GM23338 (cell line): ENCODE data around the gene TLE1.

Experiments
- CREB1 ChIP-seq: fragments of 250-450 bp; sonication (Bioruptor Pico); IDR thresholded peaks from 2 replicates; pipeline ENCODE4 v1.5.0; 2020; ENCODE audit warnings: low read depth, mild to moderate bottlenecking, moderate library complexity
- EZH2 ChIP-seq: fragments of 200-600 bp; sonication (generic); IDR thresholded peaks from one replicate; pipeline ENCODE4 v1.8.0; 2017; ENCODE audit warnings: antibody characterized with exemption, mild to moderate bottlenecking, low read depth; ENCODE audit not compliant: unreplicated experiment
- EZH2phosphoT487 ChIP-seq: fragments of 200-600 bp; sonication (generic); IDR thresholded peaks from one replicate; pipeline ENCODE4 v1.8.1; 2018; ENCODE audit warnings: antibody characterized with exemption; ENCODE audit not compliant: unreplicated experiment
- STAT1 ChIP-seq: IDR thresholded peaks from one replicate; pipeline ENCODE4 v1.6.1; 2016; ENCODE audit warnings: antibody characterized with exemption; ENCODE audit not compliant: unreplicated experiment
- TF ChIP-seq, protein P1 (sequence below), 2 experiments: fragments of 200-600 bp in 1 of 2; sonication (generic) in 1 of 2; conservative IDR thresholded peaks; 2 replicates each; pipeline versions ENCODE4 v1.5.1 to v1.6.1; 2016 to 2017; ENCODE audit warnings: antibody characterized with exemption in 2 of 2, low read depth in 2 of 2, mild to moderate bottlenecking in 2 of 2, moderate library complexity in 1 of 2
- TF ChIP-seq, protein P2 (sequence below): IDR thresholded peaks from one replicate; pipeline ENCODE4 v1.6.1; 2018; ENCODE audit warnings: antibody characterized with exemption; ENCODE audit not compliant: unreplicated experiment

GRCh38 chr9:81605170-81605670 is 84.1 kb downstream of the TLE1 start:
- TF ChIP-seq, protein P1, sequence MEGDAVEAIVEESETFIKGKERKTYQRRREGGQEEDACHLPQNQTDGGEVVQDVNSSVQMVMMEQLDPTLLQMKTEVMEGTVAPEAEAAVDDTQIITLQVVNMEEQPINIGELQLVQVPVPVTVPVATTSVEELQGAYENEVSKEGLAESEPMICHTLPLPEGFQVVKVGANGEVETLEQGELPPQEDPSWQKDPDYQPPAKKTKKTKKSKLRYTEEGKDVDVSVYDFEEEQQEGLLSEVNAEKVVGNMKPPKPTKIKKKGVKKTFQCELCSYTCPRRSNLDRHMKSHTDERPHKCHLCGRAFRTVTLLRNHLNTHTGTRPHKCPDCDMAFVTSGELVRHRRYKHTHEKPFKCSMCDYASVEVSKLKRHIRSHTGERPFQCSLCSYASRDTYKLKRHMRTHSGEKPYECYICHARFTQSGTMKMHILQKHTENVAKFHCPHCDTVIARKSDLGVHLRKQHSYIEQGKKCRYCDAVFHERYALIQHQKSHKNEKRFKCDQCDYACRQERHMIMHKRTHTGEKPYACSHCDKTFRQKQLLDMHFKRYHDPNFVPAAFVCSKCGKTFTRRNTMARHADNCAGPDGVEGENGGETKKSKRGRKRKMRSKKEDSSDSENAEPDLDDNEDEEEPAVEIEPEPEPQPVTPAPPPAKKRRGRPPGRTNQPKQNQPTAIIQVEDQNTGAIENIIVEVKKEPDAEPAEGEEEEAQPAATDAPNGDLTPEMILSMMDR (conservative IDR thresholded peaks at IDR 0.05; ENCODE audit: low read depth in 2 of 2), result no peak
- TF ChIP-seq, protein P2, sequence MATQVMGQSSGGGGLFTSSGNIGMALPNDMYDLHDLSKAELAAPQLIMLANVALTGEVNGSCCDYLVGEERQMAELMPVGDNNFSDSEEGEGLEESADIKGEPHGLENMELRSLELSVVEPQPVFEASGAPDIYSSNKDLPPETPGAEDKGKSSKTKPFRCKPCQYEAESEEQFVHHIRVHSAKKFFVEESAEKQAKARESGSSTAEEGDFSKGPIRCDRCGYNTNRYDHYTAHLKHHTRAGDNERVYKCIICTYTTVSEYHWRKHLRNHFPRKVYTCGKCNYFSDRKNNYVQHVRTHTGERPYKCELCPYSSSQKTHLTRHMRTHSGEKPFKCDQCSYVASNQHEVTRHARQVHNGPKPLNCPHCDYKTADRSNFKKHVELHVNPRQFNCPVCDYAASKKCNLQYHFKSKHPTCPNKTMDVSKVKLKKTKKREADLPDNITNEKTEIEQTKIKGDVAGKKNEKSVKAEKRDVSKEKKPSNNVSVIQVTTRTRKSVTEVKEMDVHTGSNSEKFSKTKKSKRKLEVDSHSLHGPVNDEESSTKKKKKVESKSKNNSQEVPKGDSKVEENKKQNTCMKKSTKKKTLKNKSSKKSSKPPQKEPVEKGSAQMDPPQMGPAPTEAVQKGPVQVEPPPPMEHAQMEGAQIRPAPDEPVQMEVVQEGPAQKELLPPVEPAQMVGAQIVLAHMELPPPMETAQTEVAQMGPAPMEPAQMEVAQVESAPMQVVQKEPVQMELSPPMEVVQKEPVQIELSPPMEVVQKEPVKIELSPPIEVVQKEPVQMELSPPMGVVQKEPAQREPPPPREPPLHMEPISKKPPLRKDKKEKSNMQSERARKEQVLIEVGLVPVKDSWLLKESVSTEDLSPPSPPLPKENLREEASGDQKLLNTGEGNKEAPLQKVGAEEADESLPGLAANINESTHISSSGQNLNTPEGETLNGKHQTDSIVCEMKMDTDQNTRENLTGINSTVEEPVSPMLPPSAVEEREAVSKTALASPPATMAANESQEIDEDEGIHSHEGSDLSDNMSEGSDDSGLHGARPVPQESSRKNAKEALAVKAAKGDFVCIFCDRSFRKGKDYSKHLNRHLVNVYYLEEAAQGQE, result no peak
- TF ChIP-seq EZH2, result no peak
- no peak for TF ChIP-seq STAT1
- TF ChIP-seq EZH2phosphoT487, result no peak
- no peak for TF ChIP-seq CREB1 (CRISPR knock-in tag)
